Stimulated activated CD8-positive, alpha-beta memory T cell treated with anti-CD3 and anti-CD28 coated beads, Interleukin-15, amount 100 ng/mL, for 1 hour (primary cell): Measurements from ENCODE around the gene PBRM1.

Source experiments
- DNase-seq: peaks from one replicate; pipeline ENCODE4 v3.0.0-alpha.2; 2020; ENCODE audit warnings: low read depth

PBRM1 gene

DNA sequence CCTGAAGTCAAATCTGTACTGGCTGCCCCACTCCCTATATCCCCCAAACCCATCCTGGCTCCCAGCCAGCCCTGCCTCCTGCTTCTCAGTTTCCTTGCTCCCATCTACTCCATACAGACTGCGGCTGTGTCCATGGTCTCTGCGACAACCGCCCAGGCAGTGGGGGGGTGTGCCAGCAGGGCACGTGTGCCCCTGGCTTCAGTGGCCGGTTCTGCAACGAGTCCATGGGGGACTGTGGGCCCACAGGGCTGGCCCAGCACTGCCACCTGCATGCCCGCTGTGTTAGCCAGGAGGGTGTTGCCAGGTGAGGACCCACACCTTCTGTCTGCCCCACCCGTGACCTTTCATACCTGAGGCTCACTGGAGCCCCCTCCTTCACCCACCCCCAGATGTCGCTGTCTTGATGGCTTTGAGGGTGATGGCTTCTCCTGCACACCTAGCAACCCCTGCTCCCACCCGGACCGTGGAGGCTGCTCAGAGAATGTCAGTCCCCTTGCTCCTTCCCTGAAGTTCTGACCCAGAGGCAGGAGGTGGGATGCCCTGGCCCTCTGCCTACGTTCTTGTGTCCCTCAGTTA is 175.9 kb downstream of the PBRM1 start:
- no peak for DNase-seq

DNA sequence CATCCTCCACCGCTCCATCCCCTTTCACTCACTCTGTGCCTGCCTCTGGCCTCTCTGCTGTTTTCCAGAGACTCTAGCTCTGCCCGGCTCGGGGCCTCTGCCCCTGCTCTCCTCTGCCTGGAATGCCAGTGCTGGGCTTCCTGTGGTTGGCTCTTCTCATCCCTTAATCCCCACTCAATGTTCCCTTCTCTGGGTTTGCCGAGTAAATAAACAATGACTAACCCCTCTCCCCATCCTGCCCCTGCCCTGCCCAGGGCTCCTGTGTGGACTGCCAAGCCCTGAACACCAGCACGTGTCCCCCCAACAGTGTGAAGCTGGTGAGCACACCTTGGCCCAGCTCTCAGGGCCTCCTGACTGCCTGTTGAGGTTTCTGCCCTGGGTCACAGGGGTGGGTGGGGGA is 178.4 kb downstream of the PBRM1 start:
- DNase-seq, result no peak

DNA sequence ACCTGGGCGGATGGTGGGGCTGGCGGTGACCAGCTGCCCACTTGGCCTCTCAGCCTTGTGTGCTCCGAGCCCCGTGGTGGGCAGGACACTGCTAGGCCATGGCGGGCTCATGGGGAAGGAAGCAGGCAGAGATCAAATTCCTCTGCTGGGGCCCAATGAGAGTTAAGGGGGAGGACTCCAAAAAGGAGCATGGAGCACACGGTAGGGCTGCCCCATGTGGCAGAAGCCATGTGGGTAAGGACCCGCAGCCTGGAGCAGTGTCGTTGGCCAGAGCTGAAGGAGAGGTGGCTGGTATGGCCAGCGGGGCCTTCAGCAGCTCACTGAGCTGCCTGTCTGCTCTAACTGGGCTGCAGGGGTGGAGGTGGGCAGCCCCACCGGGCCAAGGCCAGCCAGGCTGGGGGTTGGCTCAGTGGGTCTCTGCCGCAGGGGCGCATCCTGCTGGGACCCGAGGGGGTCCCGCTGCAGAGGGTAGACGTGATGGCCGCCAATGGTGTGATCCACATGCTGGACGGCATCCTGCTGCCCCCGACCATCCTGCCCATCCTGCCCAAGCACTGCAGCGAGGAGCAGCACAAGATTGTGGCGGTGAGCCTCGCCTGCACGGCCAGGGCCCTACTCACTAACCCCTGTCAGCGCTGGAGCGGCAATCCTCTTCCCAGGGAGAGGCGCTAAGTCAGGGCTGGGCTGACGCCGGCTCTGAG is 179.3 kb downstream of the PBRM1 start:
- no peak for DNase-seq

- no peak for DNase-seq
These were observed 180.7 kb downstream of the PBRM1 start for GRCh38 chr3:52504977-52505376.

GRCh38 chr3:52503788-52504424 is 181.8 kb downstream of the PBRM1 start:
- no peak for DNase-seq

DNA sequence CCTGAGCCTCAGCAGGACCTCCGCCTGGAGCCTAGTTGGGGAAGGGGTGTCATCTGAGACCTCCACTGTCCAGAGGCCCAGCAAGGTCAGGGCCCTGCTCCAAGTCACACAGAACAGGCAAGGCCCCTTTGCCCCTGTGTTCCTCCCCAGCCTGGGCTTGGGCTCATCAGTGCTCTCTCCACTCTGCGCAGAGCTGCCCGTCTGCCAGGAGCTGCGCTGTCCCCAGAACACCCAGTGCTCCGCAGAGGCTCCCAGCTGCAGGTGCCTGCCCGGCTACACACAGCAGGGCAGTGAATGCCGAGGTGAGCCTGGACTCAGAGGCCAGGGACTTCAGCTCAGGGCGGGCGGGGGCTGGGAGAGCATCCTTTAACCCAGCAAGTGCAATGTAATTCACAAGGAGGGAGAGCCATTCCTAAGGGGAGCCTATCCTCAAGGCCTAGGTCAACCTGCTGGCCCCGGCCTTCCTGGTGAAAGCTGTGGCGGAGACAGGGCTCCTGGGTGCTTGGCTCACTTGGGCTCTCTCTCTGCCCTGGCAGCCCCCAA is 182.8 kb downstream of the PBRM1 start:
- no peak for DNase-seq

DNA sequence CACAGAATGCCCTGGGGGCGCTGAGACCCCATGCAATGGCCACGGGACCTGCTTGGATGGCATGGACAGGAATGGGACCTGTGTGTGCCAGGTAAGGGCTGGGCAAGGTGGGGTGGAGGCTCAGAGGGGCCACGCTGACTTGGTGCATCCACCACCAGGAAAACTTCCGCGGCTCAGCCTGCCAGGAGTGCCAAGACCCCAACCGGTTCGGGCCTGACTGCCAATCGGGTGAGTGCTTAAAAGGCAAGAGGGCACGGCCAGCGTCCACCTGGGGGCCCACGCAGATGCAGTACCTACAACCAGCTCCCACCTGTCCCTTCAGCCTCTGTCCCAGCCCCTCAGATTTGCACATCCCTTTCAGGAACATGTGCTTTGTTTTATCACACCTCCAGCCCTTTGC is 183.7 kb downstream of the PBRM1 start:
- no peak for DNase-seq

GRCh38 chr3:52501046-52501445 is 184.7 kb downstream of the PBRM1 start:
- DNase-seq, result no peak

- DNase-seq, result no peak
These were observed 187.3 kb downstream of the PBRM1 start for GRCh38 chr3:52498137-52499054.

- DNase-seq, result no peak
These were observed 189.7 kb downstream of the PBRM1 start for GRCh38 chr3:52495777-52496602.
